ENCODE measurements around the gene JUN.

DNA sequence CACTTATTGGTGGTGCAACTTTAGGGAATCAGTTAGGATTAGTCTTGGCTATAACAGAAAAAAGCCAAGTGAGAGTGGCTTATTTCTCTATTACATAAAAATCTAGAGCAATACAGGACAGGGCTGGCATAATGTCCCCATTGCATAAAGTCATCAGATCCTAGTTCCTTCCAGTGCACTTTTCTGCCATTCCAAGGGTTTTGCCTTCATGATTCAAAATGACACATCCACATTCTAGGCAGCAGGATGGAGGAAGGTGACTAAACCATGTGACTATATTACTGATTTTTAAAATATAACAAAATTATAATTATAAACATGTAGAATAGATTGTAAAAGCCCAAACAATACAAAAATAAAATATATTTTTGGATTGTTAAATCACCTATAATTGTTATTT is 18.8 kb downstream of the JUN start:
- no peak for TF ChIP-seq ZBTB21 (CRISPR knock-in tag; IDR thresholded peaks at IDR 0.05; ENCODE audit: borderline replicate concordance)
- no peak for TF ChIP-seq CTCF (IDR thresholded peaks at IDR 0.05)
- TF ChIP-seq E2F5 (CRISPR knock-in tag; IDR thresholded peaks at IDR 0.05) = no peak
- TF ChIP-seq, protein P1, sequence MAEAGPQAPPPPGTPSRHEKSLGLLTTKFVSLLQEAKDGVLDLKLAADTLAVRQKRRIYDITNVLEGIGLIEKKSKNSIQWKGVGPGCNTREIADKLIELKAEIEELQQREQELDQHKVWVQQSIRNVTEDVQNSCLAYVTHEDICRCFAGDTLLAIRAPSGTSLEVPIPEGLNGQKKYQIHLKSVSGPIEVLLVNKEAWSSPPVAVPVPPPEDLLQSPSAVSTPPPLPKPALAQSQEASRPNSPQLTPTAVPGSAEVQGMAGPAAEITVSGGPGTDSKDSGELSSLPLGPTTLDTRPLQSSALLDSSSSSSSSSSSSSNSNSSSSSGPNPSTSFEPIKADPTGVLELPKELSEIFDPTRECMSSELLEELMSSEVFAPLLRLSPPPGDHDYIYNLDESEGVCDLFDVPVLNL (CRISPR knock-in tag; IDR thresholded peaks at IDR 0.05; ENCODE audit: borderline replicate concordance, low read depth) = no peak
- no peak for TF ChIP-seq NR3C1 (CRISPR knock-in tag; conservative IDR thresholded peaks at IDR 0.05; ENCODE audit: low read depth)
- TF ChIP-seq SP1 (CRISPR knock-in tag; conservative IDR thresholded peaks at IDR 0.05) = no peak
- TF ChIP-seq ELF4 (CRISPR knock-in tag; IDR thresholded peaks at IDR 0.05; ENCODE audit: low read depth) = no peak
- no peak for TF ChIP-seq ZNF121 (CRISPR knock-in tag; IDR thresholded peaks at IDR 0.05)
